Memory B cell (primary cell): ENCODE results near the gene SCFD2.

Experiments used
- ATAC-seq: fragments of 150-1000 bp; cut with Tn5 transposase; 2 replicates; pipeline ENCODE4 v1.10.0; 2021; ENCODE audit warnings: low read depth, mild to moderate bottlenecking, moderate library complexity
- DNase-seq, 2 donors: peaks; one replicate each; pipeline ENCODE4 v3.0.0; 2022; ENCODE audit warnings: low spot score in 2 of 2
- H3K27ac Mint-ChIP-seq: one replicate; pipeline ENCODE4 v1.8.0; 2022; ENCODE audit warnings: mild to moderate bottlenecking, moderate library complexity, mixed read lengths
- H3K27me3 Mint-ChIP-seq: one replicate; pipeline ENCODE4 v1.8.0; 2022; ENCODE audit warnings: mixed read lengths
- H3K36me3 Mint-ChIP-seq: one replicate; pipeline ENCODE4 v1.8.0; 2022; ENCODE audit warnings: mild to moderate bottlenecking, mixed read lengths
- H3K4me1 Mint-ChIP-seq: one replicate; pipeline ENCODE4 v1.8.0; 2022; ENCODE audit warnings: mixed read lengths
- H3K4me3 Mint-ChIP-seq: one replicate; pipeline ENCODE4 v1.8.0; 2022; ENCODE audit warnings: mild to moderate bottlenecking, moderate library complexity, mixed read lengths
- H3K9me3 Mint-ChIP-seq: one replicate; pipeline ENCODE4 v1.8.0; 2022; ENCODE audit warnings: mixed read lengths

SCFD2 gene

DNA sequence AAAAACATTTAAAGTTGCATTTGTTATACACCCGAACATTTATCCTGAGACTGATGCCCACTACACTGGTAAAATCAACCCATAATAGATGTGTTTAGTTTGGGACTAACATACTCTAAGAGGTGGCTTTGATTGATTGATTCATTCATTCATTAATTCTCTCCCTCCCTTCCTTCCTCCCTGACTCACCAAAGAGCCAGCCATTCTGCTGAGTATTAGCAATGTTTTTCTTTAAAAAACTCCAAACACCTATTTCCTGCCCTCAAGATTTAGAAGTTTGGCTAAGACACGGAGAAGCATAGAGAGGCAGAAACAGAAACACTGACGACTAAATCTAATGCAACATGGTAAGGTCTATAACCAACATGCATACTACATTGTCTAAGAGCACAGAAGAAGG is 414.8 kb downstream of the SCFD2 start:
- no peak overlapping the region for H3K27ac Mint-ChIP-seq
- no peaks in the 10 kb centered on the region for H3K27me3 Mint-ChIP-seq
- DNase-seq (no peak), ATAC-seq (no peak)
- H3K4me3 Mint-ChIP-seq: no peak overlapping the region
- H3K36me3 Mint-ChIP-seq: peaks cover 20% of the 10 kb centered on the region
- H3K9me3 Mint-ChIP-seq: no peaks in the 10 kb centered on the region
- H3K4me1 Mint-ChIP-seq: no peaks in the 10 kb centered on the region

GRCh38 chr4:52950226-52950625 is 415.6 kb downstream of the SCFD2 start:
- Mint-ChIP-seq H3K4me1 (no peaks in the 10 kb centered on the region), H3K4me3 (no peak overlapping the region), H3K36me3 (peaks cover 22% of the 10 kb centered on the region), H3K27me3 (no peaks in the 10 kb centered on the region), H3K9me3 (no peaks in the 10 kb centered on the region), H3K27ac (no peak overlapping the region)
- ATAC-seq (no peak), DNase-seq (no peak)

DNA sequence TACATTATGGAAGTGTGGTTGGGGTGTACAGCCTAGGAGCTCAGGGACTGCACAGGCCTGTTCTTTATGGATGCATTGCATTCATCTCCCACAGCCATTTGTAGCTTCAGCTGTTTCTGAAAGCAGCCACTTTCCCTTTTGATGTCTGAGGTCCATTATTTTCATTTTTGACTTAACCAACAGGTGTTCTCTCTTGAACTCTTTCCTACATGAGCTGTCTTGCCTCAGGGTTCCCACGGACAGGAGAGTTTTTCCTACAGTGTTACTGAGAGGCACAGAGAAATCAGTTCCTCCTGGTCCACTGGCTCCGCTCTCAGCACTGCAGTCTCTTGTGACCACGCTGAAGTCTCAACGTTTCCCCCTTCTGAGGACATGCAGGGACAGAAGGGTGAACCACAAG is 416.5 kb downstream of the SCFD2 start:
- ATAC-seq: no peak
- peaks cover 20% of the 10 kb centered on the region for H3K36me3 Mint-ChIP-seq
- no peaks in the 10 kb centered on the region for H3K4me1 Mint-ChIP-seq
- no peak overlapping the region for H3K4me3 Mint-ChIP-seq
- no peak overlapping the region for H3K27ac Mint-ChIP-seq
- no peaks in the 10 kb centered on the region for H3K27me3 Mint-ChIP-seq
- H3K9me3 Mint-ChIP-seq: no peaks in the 10 kb centered on the region
- no peak for DNase-seq

- ATAC-seq: no peak
- Mint-ChIP-seq H3K27me3 (no peaks in the 10 kb centered on the region), H3K4me3 (no peak overlapping the region), H3K9me3 (no peaks in the 10 kb centered on the region), H3K4me1 (no peaks in the 10 kb centered on the region), H3K36me3 (peaks cover 20% of the 10 kb centered on the region), H3K27ac (no peak overlapping the region)
- DNase-seq: no peak
Measured at GRCh38 chr4:52948057-52948423, 417.8 kb downstream of the SCFD2 start.

GRCh38 chr4:52947401-52948056 is 418.3 kb downstream of the SCFD2 start:
- Mint-ChIP-seq H3K27ac (no peak overlapping the region), H3K9me3 (no peaks in the 10 kb centered on the region), H3K36me3 (peaks cover 20% of the 10 kb centered on the region)

DNA sequence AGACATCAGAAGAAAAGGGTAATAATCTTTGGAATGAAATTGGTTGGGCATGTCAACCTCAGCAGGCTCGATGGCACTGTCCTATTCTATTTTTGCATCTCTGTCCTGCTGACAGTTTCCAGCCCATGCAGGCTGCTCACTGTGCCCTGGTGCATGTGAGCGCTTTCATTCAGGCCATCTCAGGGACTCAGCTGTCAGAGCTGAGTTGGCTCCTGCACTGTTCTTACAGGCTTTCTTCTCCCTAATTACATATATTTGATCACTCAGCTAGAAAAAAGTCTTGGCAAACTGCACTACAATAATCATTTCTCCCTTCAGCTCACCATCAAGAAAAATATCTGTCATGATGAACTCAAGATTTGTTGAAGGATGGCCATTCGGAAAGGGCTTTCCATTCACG is 419.0 kb downstream of the SCFD2 start:
- DNase-seq: no peak
- Mint-ChIP-seq H3K36me3 (peaks cover 21% of the 10 kb centered on the region), H3K27me3 (no peaks in the 10 kb centered on the region), H3K4me1 (no peaks in the 10 kb centered on the region), H3K4me3 (no peak overlapping the region), H3K9me3 (no peaks in the 10 kb centered on the region), H3K27ac (no peak overlapping the region)
- no peak for ATAC-seq

More at GRCh38 chr4:52947401-52948056, 418.3 kb downstream of the SCFD2 start:
- Mint-ChIP-seq H3K4me3 (no peak overlapping the region), H3K4me1 (no peaks in the 10 kb centered on the region), H3K27me3 (no peaks in the 10 kb centered on the region)
- ATAC-seq (no peak), DNase-seq (no peak)

DNA sequence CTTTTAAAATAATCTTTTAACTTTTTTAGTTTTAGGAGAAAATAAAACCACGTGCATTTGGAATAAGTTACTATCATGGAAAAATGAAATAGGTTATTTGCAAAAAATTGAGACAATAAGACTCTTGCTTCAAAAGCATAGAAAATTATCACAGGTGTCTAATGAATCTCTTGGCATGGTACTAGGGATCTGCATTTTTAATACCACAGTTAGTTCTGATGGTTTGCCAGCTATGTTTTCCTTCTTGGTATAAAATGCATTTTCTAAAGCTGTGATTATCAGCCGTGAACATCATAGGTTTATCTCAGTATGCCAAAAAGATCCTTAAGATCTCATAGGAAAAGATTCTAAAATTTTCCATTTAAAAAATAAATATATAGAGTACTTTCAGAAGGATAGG is 419.9 kb downstream of the SCFD2 start:
- no peak for DNase-seq
- Mint-ChIP-seq H3K27ac (no peak overlapping the region), H3K9me3 (no peaks in the 10 kb centered on the region), H3K4me3 (no peak overlapping the region), H3K4me1 (no peaks in the 10 kb centered on the region), H3K27me3 (no peaks in the 10 kb centered on the region), H3K36me3 (peaks cover 14% of the 10 kb centered on the region)
- no peak for ATAC-seq

DNA sequence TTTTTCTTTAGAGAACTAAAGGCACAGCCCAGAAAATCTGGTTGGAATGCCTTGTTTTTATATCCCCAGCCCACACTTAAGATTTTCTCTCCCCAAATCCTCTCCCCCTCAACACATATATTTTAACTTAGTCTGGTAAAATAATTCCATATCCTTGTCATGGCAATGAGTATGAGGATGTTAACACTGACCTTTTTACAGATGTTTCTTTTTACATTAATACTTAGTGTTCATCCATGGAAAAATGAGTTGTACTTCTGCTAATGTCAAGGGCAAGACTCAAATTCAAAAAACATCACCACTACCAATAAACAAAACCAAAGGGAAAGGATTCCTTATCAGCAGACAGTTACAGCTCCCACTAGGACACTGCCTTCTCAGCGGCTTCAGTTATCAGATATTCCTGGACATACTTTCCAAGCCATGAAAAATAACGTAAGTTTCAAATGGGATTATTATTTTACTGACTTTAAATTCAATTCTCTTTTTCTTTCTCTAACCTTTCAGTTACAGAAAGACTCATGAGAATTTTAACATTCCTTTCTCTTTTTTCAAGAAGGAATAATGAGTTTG is 420.4 kb downstream of the SCFD2 start:
- H3K27me3 Mint-ChIP-seq: no peaks in the 10 kb centered on the region

DNA sequence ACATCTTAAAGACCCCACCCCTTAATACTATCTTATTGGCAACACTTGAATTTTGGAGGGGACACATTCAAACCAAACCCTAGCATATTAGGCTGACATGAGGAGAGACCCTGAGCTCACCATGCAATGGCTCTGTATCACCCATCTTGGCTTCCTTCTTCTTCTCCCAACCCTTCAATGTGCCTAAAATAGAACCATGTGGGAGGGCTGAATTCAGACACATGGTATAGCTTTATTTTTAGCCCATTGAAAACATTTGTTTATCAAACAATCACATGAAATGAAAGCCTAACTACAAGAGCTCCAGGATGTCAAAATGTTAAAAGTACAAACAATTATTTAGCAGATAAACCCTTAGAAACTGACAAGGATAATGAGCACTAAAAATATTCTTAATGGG is 422.2 kb downstream of the SCFD2 start:
- Mint-ChIP-seq H3K27ac (no peak overlapping the region), H3K4me1 (no peaks in the 10 kb centered on the region), H3K4me3 (no peak overlapping the region), H3K36me3 (peaks cover 7% of the 10 kb centered on the region), H3K9me3 (no peaks in the 10 kb centered on the region), H3K27me3 (no peaks in the 10 kb centered on the region)
- DNase-seq: no peak
- ATAC-seq: no peak

More for the DNA sequence above, 420.4 kb downstream of the SCFD2 start:
- Mint-ChIP-seq H3K36me3 (peaks cover 13% of the 10 kb centered on the region), H3K9me3 (no peaks in the 10 kb centered on the region), H3K4me3 (no peak overlapping the region), H3K27ac (no peak overlapping the region), H3K4me1 (no peaks in the 10 kb centered on the region)
- no peak for DNase-seq
- no peak for ATAC-seq

- Mint-ChIP-seq H3K27ac (no peak overlapping the region), H3K9me3 (no peaks in the 10 kb centered on the region), H3K36me3 (peaks cover 7% of the 10 kb centered on the region), H3K27me3 (no peaks in the 10 kb centered on the region), H3K4me1 (no peaks in the 10 kb centered on the region), H3K4me3 (no peak overlapping the region)
- DNase-seq: no peak
- ATAC-seq: no peak
Measured at GRCh38 chr4:52942936-52943335, 422.9 kb downstream of the SCFD2 start.

DNA sequence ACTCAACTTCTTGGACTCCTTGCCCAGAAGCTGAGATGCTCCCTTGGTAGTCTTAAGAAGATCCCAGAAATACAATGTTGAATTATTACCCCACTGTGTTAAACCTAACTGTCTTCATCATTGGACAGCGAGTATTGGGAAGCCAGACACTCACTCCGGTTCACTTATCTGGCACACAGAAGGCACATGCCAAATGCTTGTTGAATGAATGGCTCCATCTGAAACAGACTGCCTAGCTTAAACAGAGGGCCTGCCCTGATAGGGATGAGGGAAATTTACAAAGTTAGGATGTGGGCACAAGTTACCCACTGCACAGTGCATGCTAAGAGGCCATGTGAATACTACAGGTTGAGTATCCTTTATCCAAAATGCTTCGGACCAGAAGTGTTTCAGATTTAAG is 424.4 kb downstream of the SCFD2 start:
- ATAC-seq: no peak
- peaks cover 3% of the 10 kb centered on the region for H3K9me3 Mint-ChIP-seq
- H3K4me1 Mint-ChIP-seq: no peaks in the 10 kb centered on the region
- no peak overlapping the region for H3K27ac Mint-ChIP-seq
- no peak for DNase-seq
- peaks cover 17% of the 10 kb centered on the region for H3K36me3 Mint-ChIP-seq
- H3K4me3 Mint-ChIP-seq: no peak overlapping the region
- no peaks in the 10 kb centered on the region for H3K27me3 Mint-ChIP-seq

DNA sequence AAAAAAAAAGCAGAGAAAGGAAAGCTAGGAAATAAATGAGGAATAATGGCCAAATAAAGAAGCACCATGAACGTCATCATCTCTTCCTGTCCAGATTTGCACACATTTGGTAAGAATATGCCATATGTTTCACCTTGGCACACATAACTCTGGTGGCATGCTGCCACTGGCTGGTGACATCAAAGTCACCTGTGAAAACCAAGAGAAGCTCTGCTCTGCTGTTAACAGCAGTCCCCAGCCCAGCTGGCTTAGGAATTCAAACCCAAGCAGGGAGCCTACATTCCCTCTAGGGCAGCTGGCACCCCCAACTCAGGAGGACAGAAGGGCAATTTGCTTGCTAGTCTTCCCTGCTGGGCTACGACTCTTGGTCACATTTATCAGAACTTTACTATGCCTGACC is 426.1 kb downstream of the SCFD2 start:
- H3K27ac Mint-ChIP-seq: no peak overlapping the region
- no peak for DNase-seq
- H3K36me3 Mint-ChIP-seq: peaks cover 15% of the 10 kb centered on the region
- ATAC-seq: no peak
- no peaks in the 10 kb centered on the region for H3K27me3 Mint-ChIP-seq
- no peaks in the 10 kb centered on the region for H3K4me1 Mint-ChIP-seq
- H3K4me3 Mint-ChIP-seq: no peak overlapping the region
- H3K9me3 Mint-ChIP-seq: peaks cover 3% of the 10 kb centered on the region

- H3K4me1 Mint-ChIP-seq: no peaks in the 10 kb centered on the region
- ATAC-seq (no peak), DNase-seq (no peak)
- H3K36me3 Mint-ChIP-seq: peaks cover 15% of the 10 kb centered on the region
- H3K27me3 Mint-ChIP-seq: no peaks in the 10 kb centered on the region
- H3K4me3 Mint-ChIP-seq: no peak overlapping the region
- H3K27ac Mint-ChIP-seq: no peak overlapping the region
- peaks cover 3% of the 10 kb centered on the region for H3K9me3 Mint-ChIP-seq
Measured at GRCh38 chr4:52939325-52939724, 426.5 kb downstream of the SCFD2 start.

DNA sequence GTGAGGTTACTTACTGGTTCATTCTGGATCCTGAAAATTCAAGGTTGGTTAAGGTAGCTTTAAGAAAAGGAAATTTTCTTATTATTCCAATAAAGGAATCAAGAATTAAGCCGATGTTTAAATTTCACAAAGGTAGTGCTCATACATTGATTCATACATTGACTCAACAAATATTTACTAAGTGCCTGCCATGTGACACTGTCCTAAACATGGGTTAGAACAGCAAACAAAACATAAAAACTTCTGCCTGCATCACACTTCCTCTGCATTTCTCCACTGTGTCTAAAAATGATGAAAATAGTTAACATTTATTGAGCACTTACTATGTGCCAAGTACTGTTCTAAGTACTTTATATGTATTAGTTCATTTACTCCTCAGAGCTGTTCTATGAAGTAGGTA is 428.0 kb downstream of the SCFD2 start:
- Mint-ChIP-seq H3K27me3 (no peaks in the 10 kb centered on the region), H3K36me3 (peaks cover 15% of the 10 kb centered on the region), H3K27ac (no peak overlapping the region), H3K9me3 (peaks cover 3% of the 10 kb centered on the region), H3K4me1 (no peaks in the 10 kb centered on the region), H3K4me3 (no peak overlapping the region)
- no peak for ATAC-seq
- no peak for DNase-seq

DNA sequence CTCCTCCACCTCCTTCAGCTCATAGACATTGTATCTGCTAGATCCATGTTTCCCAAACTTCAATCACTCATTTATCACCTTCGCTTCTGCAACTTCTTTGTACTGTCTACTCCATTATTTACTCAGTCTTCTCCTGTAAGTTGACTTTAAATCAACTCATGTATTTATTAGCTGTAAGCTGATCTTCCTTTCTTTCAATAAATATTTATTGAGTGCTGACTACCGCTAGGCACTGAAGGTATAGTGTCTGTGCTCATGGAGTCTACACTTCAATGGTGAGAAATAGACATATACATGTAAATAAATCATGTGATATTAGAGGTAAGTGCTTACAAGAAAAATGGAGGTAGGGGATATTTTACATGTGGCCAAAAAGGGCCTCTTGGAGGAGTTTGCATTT is 429.1 kb downstream of the SCFD2 start:
- peaks cover 12% of the 10 kb centered on the region for H3K36me3 Mint-ChIP-seq
- no peak overlapping the region for H3K27ac Mint-ChIP-seq
- H3K27me3 Mint-ChIP-seq: no peaks in the 10 kb centered on the region
- H3K9me3 Mint-ChIP-seq: peaks cover 3% of the 10 kb centered on the region
- DNase-seq: no peak
- no peak overlapping the region for H3K4me3 Mint-ChIP-seq
- no peak for ATAC-seq
- H3K4me1 Mint-ChIP-seq: no peaks in the 10 kb centered on the region
